PC-9 (cell line): ENCODE data around the gene NR4A3. TPM values are rescaled to one million over a fixed set of nuclear protein-coding genes. Genes with fewer than 3 reads are reported as not detected.

Experiments
- BruUV-seq: library from RNA; stranded (reverse); fragments of 400-500 nt; replicated peaks from 2 replicates; lab custom pipeline; 2021; lab: Mats Ljungman, UMichigan
- CTCF ChIA-PET: fragments of 300-600 bp; sonication (Branson Sonifier 250); formaldehyde crosslinking; loops from one replicate; lab custom pipeline; 2022; ENCODE audit warnings: antibody characterized with exemption; lab: Charles Lee
- POLR2A ChIA-PET: fragments of 300-600 bp; sonication (Branson Sonifier 250); formaldehyde crosslinking; loops from one replicate; lab custom pipeline; 2022; ENCODE audit warnings: antibody characterized with exemption; ENCODE audit not compliant: unreplicated experiment; lab: Charles Lee
- DNase-seq, 2 experiments: peaks; one replicate each; pipeline versions ENCODE4 v3.0.0 to v3.0.0-alpha.2; 2015 to 2022; ENCODE audit warnings: mixed read lengths in 1 of 2
- H2AFZ ChIP-seq: fragments of 200-600 bp; sonication (generic); 2 replicates; pipeline ENCODE4 v1.8.1; 2017; ENCODE audit warnings: antibody characterized with exemption
- H3F3A ChIP-seq: fragments of 200-600 bp; sonication (generic); 2 replicates; pipeline ENCODE4 v1.8.1; 2017; ENCODE audit warnings: antibody characterized with exemption, mild to moderate bottlenecking, low read depth; ENCODE audit not compliant: insufficient read depth
- H3K27ac ChIP-seq: fragments of 200-600 bp; sonication (generic); 2 replicates; pipeline ENCODE4 v1.6.1; 2016; ENCODE audit warnings: mixed run types
- H3K27me3 ChIP-seq: fragments of 200-600 bp; sonication (generic); 2 replicates; pipeline ENCODE4 v1.6.1; 2016; ENCODE audit warnings: low read depth, mixed run types; ENCODE audit not compliant: insufficient read depth
- H3K36me3 ChIP-seq: fragments of 200-600 bp; sonication (generic); 2 replicates; pipeline ENCODE4 v1.6.1; 2016; ENCODE audit warnings: low read depth, mixed run types
- H3K4me1 ChIP-seq: fragments of 200-600 bp; sonication (generic); replicated peaks from 2 replicates; pipeline ENCODE4 v1.6.1; 2016; ENCODE audit warnings: mixed run types; ENCODE audit not compliant: insufficient read depth
- H3K4me2 ChIP-seq: fragments of 200-600 bp; sonication (generic); 2 replicates; pipeline ENCODE4 v1.6.1; 2017; ENCODE audit warnings: mixed run types
- H3K4me3 ChIP-seq: fragments of 200-600 bp; sonication (generic); 2 replicates; pipeline ENCODE4 v1.6.1; 2016; ENCODE audit warnings: mixed run types
- H3K79me2 ChIP-seq: fragments of 200-600 bp; sonication (generic); 2 replicates; pipeline ENCODE4 v1.6.1; 2017; ENCODE audit warnings: low read depth, mixed run types
- H3K9me2 ChIP-seq: fragments of 200-600 bp; sonication (generic); 2 replicates; pipeline ENCODE4 v1.8.1; 2017; ENCODE audit warnings: mild to moderate bottlenecking; ENCODE audit not compliant: insufficient read depth
- H3K9me3 ChIP-seq: fragments of 200-600 bp; sonication (generic); 2 replicates; pipeline ENCODE4 v1.8.1; 2016; ENCODE audit warnings: low read depth; ENCODE audit not compliant: insufficient read depth
- H4K20me1 ChIP-seq: fragments of 200-600 bp; sonication (generic); 2 replicates; pipeline ENCODE4 v1.8.1; 2017; ENCODE audit not compliant: insufficient read depth
- EZH2 ChIP-seq: fragments of 200-600 bp; sonication (generic); IDR thresholded peaks from 2 replicates; pipeline ENCODE4 v1.8.0; 2017; ENCODE audit warnings: antibody characterized with exemption, low read depth
- intact Hi-C: fragments of 100-400 bp; cut with micrococcal nuclease; formaldehyde crosslinking; loops from one replicate; pipeline ENCODE4 v1.10.0; 2022; ENCODE audit not compliant: unreplicated experiment
- total RNA-seq: library from RNA; stranded (reverse); gene quantifications from 2 replicates; pipeline ENCODE4 v1.2.3, GENCODE V29; 2021
- TF ChIP-seq, protein P1 (sequence below): fragments of 200-600 bp; sonication (generic); conservative IDR thresholded peaks from 2 replicates; pipeline ENCODE4 v1.6.1; 2017; ENCODE audit warnings: mixed run types, antibody characterized with exemption, mild to moderate bottlenecking, moderate library complexity

The NR4A3 gene
- total RNA-seq, 1 experiment from 2014 or later, result not detected

DNA sequence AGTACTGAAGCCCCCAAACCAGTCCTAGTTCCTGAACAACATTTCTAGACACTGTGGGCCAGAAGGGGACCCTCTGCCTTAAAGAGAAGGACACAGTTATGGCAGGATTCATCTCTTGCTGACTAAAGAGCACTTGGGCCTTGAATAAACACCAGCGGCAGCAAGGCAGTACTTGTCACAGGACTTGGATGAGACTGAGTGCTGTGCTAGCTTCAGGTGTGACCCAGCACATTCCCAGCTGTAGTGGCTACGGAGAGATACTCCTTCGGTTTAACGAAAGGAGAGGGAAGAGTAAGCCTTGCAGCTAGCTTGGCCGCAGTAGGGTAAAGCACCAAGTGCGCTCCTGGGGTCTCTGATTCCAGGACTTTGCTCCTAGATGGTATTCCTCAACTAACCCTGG, 73.8 kb downstream of the NR4A3 start:
- H3K4me3 ChIP-seq, result no peak overlapping the region
- ChIA-PET CTCF (no interaction called here), POLR2A (interaction anchor here (0.6 kb wide), 1 partner anchor 84 kb away, joined by 7 read pairs; no protein-coding TSS in a partner anchor)
- no peaks in the 10 kb centered on the region for H3F3A ChIP-seq
- TF ChIP-seq, protein P1, sequence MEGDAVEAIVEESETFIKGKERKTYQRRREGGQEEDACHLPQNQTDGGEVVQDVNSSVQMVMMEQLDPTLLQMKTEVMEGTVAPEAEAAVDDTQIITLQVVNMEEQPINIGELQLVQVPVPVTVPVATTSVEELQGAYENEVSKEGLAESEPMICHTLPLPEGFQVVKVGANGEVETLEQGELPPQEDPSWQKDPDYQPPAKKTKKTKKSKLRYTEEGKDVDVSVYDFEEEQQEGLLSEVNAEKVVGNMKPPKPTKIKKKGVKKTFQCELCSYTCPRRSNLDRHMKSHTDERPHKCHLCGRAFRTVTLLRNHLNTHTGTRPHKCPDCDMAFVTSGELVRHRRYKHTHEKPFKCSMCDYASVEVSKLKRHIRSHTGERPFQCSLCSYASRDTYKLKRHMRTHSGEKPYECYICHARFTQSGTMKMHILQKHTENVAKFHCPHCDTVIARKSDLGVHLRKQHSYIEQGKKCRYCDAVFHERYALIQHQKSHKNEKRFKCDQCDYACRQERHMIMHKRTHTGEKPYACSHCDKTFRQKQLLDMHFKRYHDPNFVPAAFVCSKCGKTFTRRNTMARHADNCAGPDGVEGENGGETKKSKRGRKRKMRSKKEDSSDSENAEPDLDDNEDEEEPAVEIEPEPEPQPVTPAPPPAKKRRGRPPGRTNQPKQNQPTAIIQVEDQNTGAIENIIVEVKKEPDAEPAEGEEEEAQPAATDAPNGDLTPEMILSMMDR, result no peak
- TF ChIP-seq EZH2, result no peak
- no TSS peak for BruUV-seq
- H3K27ac ChIP-seq, result no peak overlapping the region
- H4K20me1 ChIP-seq, result no peaks in the 10 kb centered on the region
- intact Hi-C loops, result no loop called here
- H3K9me3 ChIP-seq, result no peaks in the 10 kb centered on the region
- DNase-seq, result no peak
- H3K27me3 ChIP-seq, result no peaks in the 10 kb centered on the region
- H3K79me2 ChIP-seq, result no peaks in the 10 kb centered on the region
- H2AFZ ChIP-seq, result no peak overlapping the region
- no peaks in the 10 kb centered on the region for H3K9me2 ChIP-seq
- H3K36me3 ChIP-seq, result no peaks in the 10 kb centered on the region
- H3K4me2 ChIP-seq, result no peak overlapping the region
- no peaks in the 10 kb centered on the region for H3K4me1 ChIP-seq

DNA sequence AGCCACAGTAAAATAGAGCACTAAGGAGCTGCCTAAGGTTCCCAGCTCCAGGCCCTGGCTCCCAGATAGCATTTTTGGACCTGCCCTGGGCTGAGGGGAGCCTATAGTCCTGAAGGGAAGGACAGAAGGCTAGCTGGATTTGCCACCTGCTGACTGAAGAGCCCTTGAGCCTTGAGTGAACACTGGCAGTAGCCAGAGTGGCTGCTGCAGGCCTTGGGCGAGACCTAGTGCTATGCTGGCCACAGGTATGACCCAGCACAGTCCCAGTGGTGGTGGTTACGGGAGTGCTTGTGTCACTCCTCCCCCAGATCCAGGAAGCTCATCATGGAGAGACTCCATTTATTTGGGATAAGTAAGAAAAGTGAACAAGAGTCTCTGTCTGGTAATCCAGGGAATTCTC, 74.4 kb downstream of the NR4A3 start:
- BruUV-seq, result no TSS peak
- TF ChIP-seq EZH2, result no peak
- TF ChIP-seq, protein P1, result no peak
- Histone ChIP-seq H3K79me2 (no peaks in the 10 kb centered on the region), H2AFZ (no peak overlapping the region), H3K4me3 (no peak overlapping the region), H3K4me2 (no peak overlapping the region), H3K9me3 (no peaks in the 10 kb centered on the region), H3K9me2 (no peaks in the 10 kb centered on the region), H3K4me1 (no peaks in the 10 kb centered on the region), H3K36me3 (no peaks in the 10 kb centered on the region), H4K20me1 (no peaks in the 10 kb centered on the region), H3K27ac (no peak overlapping the region), H3F3A (no peaks in the 10 kb centered on the region), H3K27me3 (no peaks in the 10 kb centered on the region)
- no peak for DNase-seq
- intact Hi-C loops, result no loop called here
- ChIA-PET CTCF (no interaction called here), POLR2A (interaction anchor here (0.6 kb wide), 1 partner anchor 83 kb away, joined by 7 read pairs; no protein-coding TSS in a partner anchor)

DNA sequence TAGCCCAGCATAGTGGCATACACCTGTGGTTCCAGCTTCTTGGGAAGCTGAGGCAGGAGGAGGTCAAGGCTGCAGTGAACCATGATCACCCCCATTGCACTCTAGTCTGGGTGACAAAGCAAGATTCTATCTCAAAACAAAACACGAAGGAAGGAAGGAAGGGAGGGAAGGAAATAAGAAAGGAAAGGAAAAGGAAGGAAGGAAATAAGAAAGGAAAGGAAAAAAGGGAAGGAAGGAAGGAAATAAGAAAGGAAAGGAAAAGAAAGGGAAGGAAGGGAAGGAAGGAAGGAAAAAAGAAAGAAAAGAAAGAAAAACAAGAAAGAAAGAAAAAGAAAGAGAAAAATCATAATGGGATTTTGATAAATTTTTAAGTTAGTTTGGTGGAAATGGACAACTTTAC, 81.7 kb downstream of the NR4A3 start:
- intact Hi-C loops, result no loop called here

More for the DNA sequence above, 81.7 kb downstream of the NR4A3 start:
- peaks cover 14% of the 10 kb centered on the region for H3K79me2 ChIP-seq
- H3K27ac ChIP-seq, result no peak overlapping the region
- TF ChIP-seq, protein P1, result no peak
- TF ChIP-seq EZH2, result no peak
- no peaks in the 10 kb centered on the region for H4K20me1 ChIP-seq
- ChIA-PET POLR2A (no interaction called here), CTCF (no interaction called here)
- H3K9me3 ChIP-seq, result no peaks in the 10 kb centered on the region
- no TSS peak for BruUV-seq
- DNase-seq, result no peak
- H3K27me3 ChIP-seq, result no peaks in the 10 kb centered on the region
- no peaks in the 10 kb centered on the region for H3K9me2 ChIP-seq
- no peak overlapping the region for H3K4me2 ChIP-seq
- no peak overlapping the region for H2AFZ ChIP-seq
- no peaks in the 10 kb centered on the region for H3K36me3 ChIP-seq
- H3K4me1 ChIP-seq, result peaks cover 16% of the 10 kb centered on the region
- peaks cover 12% of the 10 kb centered on the region for H3F3A ChIP-seq
- H3K4me3 ChIP-seq, result no peak overlapping the region
